ENCODE measurements around the gene ADAP1. TPM values are rescaled to one million over a fixed set of nuclear protein-coding genes. Genes with fewer than 3 reads are reported as not detected.

Gene ADAP1
- total and polyA plus RNA-seq, 2 of the 13 experiments (the other 11 are each of a cell fraction or from before 2014, with no cell fraction given) = 10.5 to 24.6 TPM

GRCh38 chr7:985127-985416 is 30.6 kb upstream of the ADAP1 start:
- peaks cover 9 to 16% of the 10 kb centered on the region in 2 experiments; a peak in 3 of 5 replicates for H3K36me3 ChIP-seq (replicated peaks in 1 of 2; ENCODE audit: control insufficient read depth in 1 of 2, insufficient read depth in 2 of 2, low read length in 2 of 2)
- H3K79me2 ChIP-seq (ENCODE audit: insufficient read depth, low read length) = peaks cover 30% of the 10 kb centered on the region
- intact Hi-C loops (cut with micrococcal nuclease; ENCODE audit: unreplicated experiment) (no loop called here), in situ Hi-C loops (cut with HindIII; ENCODE audit: extremely low pct_ligation_motif_present, low pct_unique_long_range_greater_than_20kb) (no loop called here)
- no peak overlapping the region; a peak in 1 of 6 replicates for H3K4me3 ChIP-seq (replicated peaks in 1 of 3; ENCODE audit: insufficient read depth in 1 of 3, low read depth in 2 of 3, low read length in 3 of 3)
- H2AFZ ChIP-seq (ENCODE audit: low read length) = no peak overlapping the region
- no peaks in the 10 kb centered on the region for H3K27me3 ChIP-seq (ENCODE audit: control insufficient read depth in 1 of 2, insufficient read depth in 2 of 2, low read length in 2 of 2)
- peaks cover 60% of the 10 kb centered on the region for H3K4me1 ChIP-seq (ENCODE audit: insufficient read depth, low read length)
- ATAC-seq (no peak), DNase-seq (ENCODE audit: low spot score) (no peak), FAIRE-seq (no peak)
- 89% methylated on average over 10 of the region's 16 CpGs for WGBS (ENCODE audit: low lambda C conversion rate)
- no peaks in the 10 kb centered on the region for H4K20me1 ChIP-seq (ENCODE audit: insufficient read depth, low read length)
- H3K9ac ChIP-seq (ENCODE audit: insufficient read depth, low read depth, low read length) = no peak overlapping the region
- ChIA-PET POLR2A (interaction anchor here (1.1 to 6.1 kb wide), 4 partner anchors 8 to 27 kb away, joined by 3 to 97 read pairs (median 7); partner anchors contain the start of gene COX19), CTCF (ENCODE audit: low intra/inter-chr PET ratio, low total read pairs) (no interaction called here)
- H3K27ac ChIP-seq (ENCODE audit: extremely low read length, insufficient read depth, low read length) = no peak overlapping the region
- peak overlapping the region; percentile 98; the same call in 1 of the 2 replicates for H3K4me2 ChIP-seq (ENCODE audit: low read depth, low read length)
- BruUV-seq (replicated peaks) = no TSS peak
- H3K9me3 ChIP-seq (ENCODE audit: low read length) = no peaks in the 10 kb centered on the region
- TF ChIP-seq BRF2 (CRISPR knock-in tag; IDR thresholded peaks at IDR 0.05) = no peak
- no peak for TF ChIP-seq BCLAF1 (IDR thresholded peaks at IDR 0.05)
- no peak for TF ChIP-seq ZNF720 (CRISPR knock-in tag; IDR thresholded peaks at IDR 0.05)
- no peak for TF ChIP-seq ATF7 (IDR thresholded peaks at IDR 0.05)
- no peak for TF ChIP-seq ATF7 (CRISPR knock-in tag; IDR thresholded peaks at IDR 0.05)
- no peak for TF ChIP-seq HNF4A (CRISPR knock-in tag; IDR thresholded peaks at IDR 0.05)
- TF ChIP-seq ZNF281 (CRISPR knock-in tag; IDR thresholded peaks at IDR 0.05; ENCODE audit: borderline replicate concordance) = no peak
- TF ChIP-seq RNF2 (conservative IDR thresholded peaks at IDR 0.05; ENCODE audit: low read depth) = no peak
- TF ChIP-seq TBL1XR1 (IDR thresholded peaks at IDR 0.05; ENCODE audit: borderline replicate concordance, low read length, partially characterized antibody) = no peak
- TF ChIP-seq ZNF513 (CRISPR knock-in tag; conservative IDR thresholded peaks at IDR 0.05) = no peak
- TF ChIP-seq ZSCAN31 (CRISPR knock-in tag; IDR thresholded peaks at IDR 0.05; ENCODE audit: low read depth) = no peak
- no peak for TF ChIP-seq PAX8 (CRISPR knock-in tag; IDR thresholded peaks at IDR 0.05; ENCODE audit: borderline replicate concordance)
- TF ChIP-seq NR1H2 (CRISPR knock-in tag; IDR thresholded peaks at IDR 0.05; ENCODE audit: borderline replicate concordance, low read depth) = no peak
- TF ChIP-seq DNMT1 (CRISPR knock-in tag; IDR thresholded peaks at IDR 0.05) = no peak
- no peak for TF ChIP-seq NFYC (CRISPR knock-in tag; IDR thresholded peaks at IDR 0.05)
